Measurements from ENCODE around the gene TBL1XR1. TPM values are rescaled to one million over a fixed set of nuclear protein-coding genes. Genes with fewer than 3 reads are reported as not detected.

TBL1XR1 gene
- total RNA-seq, 1 experiment from 2014 or later = 180 TPM

DNA sequence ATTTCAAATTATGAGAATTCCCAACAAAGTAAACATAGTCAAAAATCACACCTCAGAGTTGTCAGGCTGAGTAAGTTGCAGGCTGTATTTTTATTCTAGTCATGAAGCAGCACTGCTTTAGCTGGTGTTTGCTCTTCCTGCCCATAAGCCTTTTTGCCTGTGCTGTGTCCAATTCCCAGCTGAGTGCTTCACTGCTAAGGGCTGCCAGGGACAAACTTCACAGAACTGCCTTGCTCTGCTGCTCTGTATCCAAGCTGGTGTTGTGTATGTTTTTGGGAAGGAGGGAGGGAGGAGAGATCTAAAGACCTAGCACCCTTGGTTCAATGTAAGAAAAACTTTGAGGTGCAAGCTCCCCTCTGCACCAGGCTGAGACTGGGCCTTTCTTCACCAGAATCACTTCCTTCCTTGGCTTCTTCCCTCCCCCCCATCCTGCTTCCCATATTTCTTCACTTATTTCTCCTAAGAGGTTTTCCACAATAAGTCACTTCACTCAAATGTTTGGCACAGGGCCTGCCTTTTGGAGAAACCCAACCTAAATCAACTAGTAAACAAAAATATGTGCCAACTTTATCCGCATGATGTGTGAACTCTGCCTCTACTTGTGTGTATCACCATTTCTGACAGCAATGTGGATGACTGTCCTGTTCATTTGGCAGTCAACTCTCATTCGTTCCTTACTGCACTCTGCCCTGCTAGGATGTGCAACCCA lies 156.1 kb downstream of the TBL1XR1 start:
- ATAC-seq (0 out of 2 replicates have a peak, but pooled peaks have one; percentile 36), DNase-seq (ENCODE audit: low read depth, low spot score) (no peak)
- Histone ChIP-seq H3K4me1 (ENCODE audit: control insufficient read depth in 1 of 2, insufficient read depth in 2 of 2, low read length in 2 of 2) (peaks cover 9 to 39% of the 10 kb centered on the region in 2 experiments), H2AFZ (ENCODE audit: low read depth, low read length, poor library complexity, severe bottlenecking) (no peak overlapping the region), H3K9ac (ENCODE audit: low read length) (no peak overlapping the region), H3K4me2 (ENCODE audit: low read length) (no peak overlapping the region), H3K27me3 (ENCODE audit: insufficient read depth, low read length) (no peaks in the 10 kb centered on the region), H3K4me3 (replicated peaks in 1 of 2; ENCODE audit: low read depth in 1 of 2, low read length in 2 of 2) (no peak overlapping the region), H3K27ac (ENCODE audit: low read depth, low read length) (no peak overlapping the region), H3K9me3 (ENCODE audit: control insufficient read depth in 1 of 2, insufficient read depth in 1 of 2, low read depth in 1 of 2, low read length in 2 of 2) (no peaks in the 10 kb centered on the region), H3K36me3 (ENCODE audit: control insufficient read depth in 1 of 2, insufficient read depth in 2 of 2, low read length in 2 of 2) (peaks cover 9 to 26% of the 10 kb centered on the region in 2 experiments), H3K79me2 (ENCODE audit: insufficient read depth, low read length) (peaks cover 8% of the 10 kb centered on the region), H4K20me1 (ENCODE audit: insufficient read depth) (no peaks in the 10 kb centered on the region), H3K9me2 (ENCODE audit: insufficient read depth) (0 out of 2 replicates have a peak, but pooled peaks cover 3% of the 10 kb centered on the region)
- POLR2A ChIA-PET = no interaction called here
- RAD21 ChIA-PET (ENCODE audit: low non-redundant PET in 1 of 2, low total read pairs in 2 of 2, uncharacterized antibody in 2 of 2, unreplicated experiment in 2 of 2) = no interaction called here
- CTCF ChIA-PET = no interaction called here
- BruUV-seq (replicated peaks) = no TSS peak
- intact Hi-C loops (cut with micrococcal nuclease) = no loop called here
- TF ChIP-seq YY1 (IDR thresholded peaks at IDR 0.05; ENCODE audit: extremely low read depth, insufficient replicate concordance, low read depth, low read length) = no peak
- TF ChIP-seq ZNF274 (IDR thresholded peaks at IDR 0.05; ENCODE audit: low read depth, low read length) = no peak
- TF ChIP-seq EZH2phosphoT487 (IDR thresholded peaks at IDR 0.05; ENCODE audit: borderline replicate concordance) = no peak
- TF ChIP-seq, protein P1, sequence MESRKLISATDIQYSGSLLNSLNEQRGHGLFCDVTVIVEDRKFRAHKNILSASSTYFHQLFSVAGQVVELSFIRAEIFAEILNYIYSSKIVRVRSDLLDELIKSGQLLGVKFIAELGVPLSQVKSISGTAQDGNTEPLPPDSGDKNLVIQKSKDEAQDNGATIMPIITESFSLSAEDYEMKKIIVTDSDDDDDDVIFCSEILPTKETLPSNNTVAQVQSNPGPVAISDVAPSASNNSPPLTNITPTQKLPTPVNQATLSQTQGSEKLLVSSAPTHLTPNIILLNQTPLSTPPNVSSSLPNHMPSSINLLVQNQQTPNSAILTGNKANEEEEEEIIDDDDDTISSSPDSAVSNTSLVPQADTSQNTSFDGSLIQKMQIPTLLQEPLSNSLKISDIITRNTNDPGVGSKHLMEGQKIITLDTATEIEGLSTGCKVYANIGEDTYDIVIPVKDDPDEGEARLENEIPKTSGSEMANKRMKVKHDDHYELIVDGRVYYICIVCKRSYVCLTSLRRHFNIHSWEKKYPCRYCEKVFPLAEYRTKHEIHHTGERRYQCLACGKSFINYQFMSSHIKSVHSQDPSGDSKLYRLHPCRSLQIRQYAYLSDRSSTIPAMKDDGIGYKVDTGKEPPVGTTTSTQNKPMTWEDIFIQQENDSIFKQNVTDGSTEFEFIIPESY (IDR thresholded peaks at IDR 0.05; ENCODE audit: extremely low read depth, insufficient replicate concordance, low read length) = no peak
- TF ChIP-seq EGR1 (IDR thresholded peaks at IDR 0.05; ENCODE audit: low read depth) = no peak
- TF ChIP-seq SP1 (IDR thresholded peaks at IDR 0.05; ENCODE audit: low read depth) = no peak
- TF ChIP-seq CEBPB (IDR thresholded peaks at IDR 0.05; ENCODE audit: low read depth) = no peak
- no peak for TF ChIP-seq SIN3A (IDR thresholded peaks at IDR 0.05; ENCODE audit: low read depth)
- no peak for TF ChIP-seq POLR2AphosphoS5 (IDR thresholded peaks at IDR 0.05; ENCODE audit: low read depth, low read length)
- no peak for TF ChIP-seq ELF1 (IDR thresholded peaks at IDR 0.05; ENCODE audit: borderline replicate concordance, low read depth)
- TF ChIP-seq, protein P2, sequence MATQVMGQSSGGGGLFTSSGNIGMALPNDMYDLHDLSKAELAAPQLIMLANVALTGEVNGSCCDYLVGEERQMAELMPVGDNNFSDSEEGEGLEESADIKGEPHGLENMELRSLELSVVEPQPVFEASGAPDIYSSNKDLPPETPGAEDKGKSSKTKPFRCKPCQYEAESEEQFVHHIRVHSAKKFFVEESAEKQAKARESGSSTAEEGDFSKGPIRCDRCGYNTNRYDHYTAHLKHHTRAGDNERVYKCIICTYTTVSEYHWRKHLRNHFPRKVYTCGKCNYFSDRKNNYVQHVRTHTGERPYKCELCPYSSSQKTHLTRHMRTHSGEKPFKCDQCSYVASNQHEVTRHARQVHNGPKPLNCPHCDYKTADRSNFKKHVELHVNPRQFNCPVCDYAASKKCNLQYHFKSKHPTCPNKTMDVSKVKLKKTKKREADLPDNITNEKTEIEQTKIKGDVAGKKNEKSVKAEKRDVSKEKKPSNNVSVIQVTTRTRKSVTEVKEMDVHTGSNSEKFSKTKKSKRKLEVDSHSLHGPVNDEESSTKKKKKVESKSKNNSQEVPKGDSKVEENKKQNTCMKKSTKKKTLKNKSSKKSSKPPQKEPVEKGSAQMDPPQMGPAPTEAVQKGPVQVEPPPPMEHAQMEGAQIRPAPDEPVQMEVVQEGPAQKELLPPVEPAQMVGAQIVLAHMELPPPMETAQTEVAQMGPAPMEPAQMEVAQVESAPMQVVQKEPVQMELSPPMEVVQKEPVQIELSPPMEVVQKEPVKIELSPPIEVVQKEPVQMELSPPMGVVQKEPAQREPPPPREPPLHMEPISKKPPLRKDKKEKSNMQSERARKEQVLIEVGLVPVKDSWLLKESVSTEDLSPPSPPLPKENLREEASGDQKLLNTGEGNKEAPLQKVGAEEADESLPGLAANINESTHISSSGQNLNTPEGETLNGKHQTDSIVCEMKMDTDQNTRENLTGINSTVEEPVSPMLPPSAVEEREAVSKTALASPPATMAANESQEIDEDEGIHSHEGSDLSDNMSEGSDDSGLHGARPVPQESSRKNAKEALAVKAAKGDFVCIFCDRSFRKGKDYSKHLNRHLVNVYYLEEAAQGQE (IDR thresholded peaks at IDR 0.05; ENCODE audit: low read depth) = no peak
- no peak for TF ChIP-seq RAD21 (IDR thresholded peaks at IDR 0.05; ENCODE audit: low read depth)
- TF ChIP-seq ZFX (IDR thresholded peaks at IDR 0.05) = no peak
- TF ChIP-seq TCF7L2 (IDR thresholded peaks at IDR 0.05; ENCODE audit: borderline replicate concordance, extremely low read depth, insufficient read depth, insufficient read length) = no peak
- no peak for TF ChIP-seq CBX3 (IDR thresholded peaks at IDR 0.05; ENCODE audit: low read depth)

Measured in HCT116 (cell line).